GM12878 (cell line): Measurements from ENCODE around the gene NCKAP5. TPM values are rescaled to one million over a fixed set of nuclear protein-coding genes. Genes with fewer than 3 reads are reported as not detected.

Source experiments
- NBN ChIP-seq: fragments of 450-650 bp; IDR thresholded peaks from 2 replicates; pipeline ENCODE4 v1.6.1; 2016
- RAD51 ChIP-seq: fragments of 450-650 bp; IDR thresholded peaks from 2 replicates; pipeline ENCODE4 v1.6.1; 2016; ENCODE audit warnings: moderate library complexity, mild to moderate bottlenecking, inconsistent platforms
- polyA plus RNA-seq, 11 experiments: library from polyadenylated mRNA; depleted of rRNA in 4 of 11; unstranded in 6 of 11; stranded (reverse) in 5 of 11; fragments of >200 nt; fragmentation: Nextera tagmentation in 4 of 11; fragmentation: Illumina TruSeq in 1 of 11; extraction: Ambion mirVana in 4 of 11; extraction: Trizol in 1 of 11; gene quantifications; 1 replicate in 1 of 11; 2 replicates in 10 of 11; pipeline versions ENCODE4 v1.2.1 to v1.2.3, GENCODE V29; 2011 to 2016; ENCODE audit warnings: inconsistent platforms in 2 of 11, missing spikeins in 2 of 11, low read depth in 1 of 11
- total RNA-seq, 4 experiments: library from RNA; depleted of rRNA in 3 of 4; stranded (reverse); fragments of >200 nt in 3 of 4; fragmentation: Illumina TruSeq in 1 of 4; extraction: Trizol in 1 of 4; gene quantifications; 2 replicates each; pipeline versions ENCODE4 v1.2.1 to v1.2.3, GENCODE V29; 2013 to 2021
- TF ChIP-seq, protein P1 (sequence below): fragments of 450-650 bp; IDR thresholded peaks from 2 replicates; pipeline ENCODE4 v1.6.1; 2017; ENCODE audit warnings: low read depth, mild to moderate bottlenecking, moderate library complexity
- TF ChIP-seq, protein P2 (sequence below): fragments of 450-650 bp; IDR thresholded peaks from 2 replicates; pipeline ENCODE4 v1.6.1; 2018; ENCODE audit warnings: mild to moderate bottlenecking, low read depth, moderate library complexity; ENCODE audit not compliant: partially characterized antibody
- TF ChIP-seq, protein P3 (sequence below): fragments of 450-650 bp; IDR thresholded peaks from 2 replicates; pipeline ENCODE4 v1.6.1; 2016; ENCODE audit warnings: mild to moderate bottlenecking, moderate library complexity, borderline replicate concordance
- TF ChIP-seq, protein P4 (sequence below): fragments of 450-650 bp; IDR thresholded peaks from 2 replicates; pipeline ENCODE4 v1.6.1; 2017; ENCODE audit warnings: mild to moderate bottlenecking, low read depth, inconsistent platforms; ENCODE audit not compliant: poor library complexity, severe bottlenecking
- TF ChIP-seq, protein P5 (sequence below): fragments of 450-650 bp; IDR thresholded peaks from 2 replicates; pipeline ENCODE4 v1.6.1; 2017; ENCODE audit warnings: mild to moderate bottlenecking, moderate library complexity
- TF ChIP-seq, protein P6 (sequence below), 3 experiments: IDR thresholded peaks in 2 of 3; conservative IDR thresholded peaks in 1 of 3; 2 replicates each; pipeline ENCODE4 v1.5.1; 2011; ENCODE audit warnings: low read depth in 3 of 3, low read length in 3 of 3, mild to moderate bottlenecking in 3 of 3, control low read depth in 2 of 3, moderate library complexity in 2 of 3, inconsistent platforms in 1 of 3, mixed read lengths in 1 of 3; ENCODE audit not compliant: control insufficient read depth in 2 of 3, insufficient read depth in 1 of 3; ENCODE audit errors: extremely low read depth in 1 of 3

The NCKAP5 gene
- total and polyA plus RNA-seq, 10 of the 15 experiments (the other 5 are each of a cell fraction or from before 2014, with no cell fraction given) = 0.06 to 0.44 (median 0.16) TPM

DNA sequence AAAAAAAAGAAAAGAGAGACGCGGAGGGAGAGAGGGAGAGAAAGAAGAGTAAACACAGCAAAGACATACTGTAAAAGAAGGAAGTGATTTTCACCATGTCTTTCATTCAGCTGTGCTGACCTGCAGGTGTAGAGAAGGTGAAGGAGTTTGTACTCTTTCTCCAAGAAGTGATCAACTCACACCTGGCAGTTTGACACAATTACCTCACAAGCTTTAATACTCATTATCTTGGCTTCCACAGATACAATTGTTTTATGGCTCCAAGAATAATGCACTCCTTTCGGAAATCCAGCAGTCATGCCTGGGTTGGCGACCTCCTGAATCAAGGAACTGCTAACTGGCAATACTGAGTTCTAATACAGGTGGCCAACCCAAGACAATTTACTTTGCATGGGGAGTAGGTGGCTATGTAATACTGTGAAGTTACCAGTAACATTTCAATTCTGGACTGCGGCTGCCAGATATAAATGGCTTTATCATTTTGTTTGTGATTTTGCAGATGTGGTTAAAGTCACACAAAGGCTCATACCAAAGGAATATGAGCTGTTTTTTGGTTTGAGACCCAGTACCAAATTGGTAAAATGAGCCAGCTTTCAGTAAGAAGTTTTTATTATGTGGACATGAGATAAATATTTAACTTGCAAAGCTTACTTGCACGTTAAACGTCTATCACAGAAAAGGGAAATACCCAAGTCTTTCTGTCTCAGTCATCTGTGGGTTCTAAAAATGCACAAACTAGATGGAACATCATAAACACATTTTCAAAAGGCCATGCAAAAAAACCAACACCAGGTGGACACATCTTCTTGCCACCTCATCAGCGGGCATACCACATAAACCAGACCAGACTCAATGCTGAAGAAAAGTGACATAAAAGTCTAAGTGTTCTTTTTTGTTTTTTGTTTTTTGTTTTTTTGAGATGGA is 69.3 kb downstream of the NCKAP5 start (continued):
- TF ChIP-seq, protein P1, sequence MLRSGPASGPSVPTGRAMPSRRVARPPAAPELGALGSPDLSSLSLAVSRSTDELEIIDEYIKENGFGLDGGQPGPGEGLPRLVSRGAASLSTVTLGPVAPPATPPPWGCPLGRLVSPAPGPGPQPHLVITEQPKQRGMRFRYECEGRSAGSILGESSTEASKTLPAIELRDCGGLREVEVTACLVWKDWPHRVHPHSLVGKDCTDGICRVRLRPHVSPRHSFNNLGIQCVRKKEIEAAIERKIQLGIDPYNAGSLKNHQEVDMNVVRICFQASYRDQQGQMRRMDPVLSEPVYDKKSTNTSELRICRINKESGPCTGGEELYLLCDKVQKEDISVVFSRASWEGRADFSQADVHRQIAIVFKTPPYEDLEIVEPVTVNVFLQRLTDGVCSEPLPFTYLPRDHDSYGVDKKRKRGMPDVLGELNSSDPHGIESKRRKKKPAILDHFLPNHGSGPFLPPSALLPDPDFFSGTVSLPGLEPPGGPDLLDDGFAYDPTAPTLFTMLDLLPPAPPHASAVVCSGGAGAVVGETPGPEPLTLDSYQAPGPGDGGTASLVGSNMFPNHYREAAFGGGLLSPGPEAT = peak; percentile 81
- TF ChIP-seq RAD51 (no peak; the same call in 1 of the 2 replicates), NBN (no peak; the same call in 1 of the 2 replicates)
- TF ChIP-seq, protein P2, sequence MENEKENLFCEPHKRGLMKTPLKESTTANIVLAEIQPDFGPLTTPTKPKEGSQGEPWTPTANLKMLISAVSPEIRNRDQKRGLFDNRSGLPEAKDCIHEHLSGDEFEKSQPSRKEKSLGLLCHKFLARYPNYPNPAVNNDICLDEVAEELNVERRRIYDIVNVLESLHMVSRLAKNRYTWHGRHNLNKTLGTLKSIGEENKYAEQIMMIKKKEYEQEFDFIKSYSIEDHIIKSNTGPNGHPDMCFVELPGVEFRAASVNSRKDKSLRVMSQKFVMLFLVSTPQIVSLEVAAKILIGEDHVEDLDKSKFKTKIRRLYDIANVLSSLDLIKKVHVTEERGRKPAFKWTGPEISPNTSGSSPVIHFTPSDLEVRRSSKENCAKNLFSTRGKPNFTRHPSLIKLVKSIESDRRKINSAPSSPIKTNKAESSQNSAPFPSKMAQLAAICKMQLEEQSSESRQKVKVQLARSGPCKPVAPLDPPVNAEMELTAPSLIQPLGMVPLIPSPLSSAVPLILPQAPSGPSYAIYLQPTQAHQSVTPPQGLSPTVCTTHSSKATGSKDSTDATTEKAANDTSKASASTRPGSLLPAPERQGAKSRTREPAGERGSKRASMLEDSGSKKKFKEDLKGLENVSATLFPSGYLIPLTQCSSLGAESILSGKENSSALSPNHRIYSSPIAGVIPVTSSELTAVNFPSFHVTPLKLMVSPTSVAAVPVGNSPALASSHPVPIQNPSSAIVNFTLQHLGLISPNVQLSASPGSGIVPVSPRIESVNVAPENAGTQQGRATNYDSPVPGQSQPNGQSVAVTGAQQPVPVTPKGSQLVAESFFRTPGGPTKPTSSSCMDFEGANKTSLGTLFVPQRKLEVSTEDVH = peak; percentile 13
- TF ChIP-seq, protein P3, sequence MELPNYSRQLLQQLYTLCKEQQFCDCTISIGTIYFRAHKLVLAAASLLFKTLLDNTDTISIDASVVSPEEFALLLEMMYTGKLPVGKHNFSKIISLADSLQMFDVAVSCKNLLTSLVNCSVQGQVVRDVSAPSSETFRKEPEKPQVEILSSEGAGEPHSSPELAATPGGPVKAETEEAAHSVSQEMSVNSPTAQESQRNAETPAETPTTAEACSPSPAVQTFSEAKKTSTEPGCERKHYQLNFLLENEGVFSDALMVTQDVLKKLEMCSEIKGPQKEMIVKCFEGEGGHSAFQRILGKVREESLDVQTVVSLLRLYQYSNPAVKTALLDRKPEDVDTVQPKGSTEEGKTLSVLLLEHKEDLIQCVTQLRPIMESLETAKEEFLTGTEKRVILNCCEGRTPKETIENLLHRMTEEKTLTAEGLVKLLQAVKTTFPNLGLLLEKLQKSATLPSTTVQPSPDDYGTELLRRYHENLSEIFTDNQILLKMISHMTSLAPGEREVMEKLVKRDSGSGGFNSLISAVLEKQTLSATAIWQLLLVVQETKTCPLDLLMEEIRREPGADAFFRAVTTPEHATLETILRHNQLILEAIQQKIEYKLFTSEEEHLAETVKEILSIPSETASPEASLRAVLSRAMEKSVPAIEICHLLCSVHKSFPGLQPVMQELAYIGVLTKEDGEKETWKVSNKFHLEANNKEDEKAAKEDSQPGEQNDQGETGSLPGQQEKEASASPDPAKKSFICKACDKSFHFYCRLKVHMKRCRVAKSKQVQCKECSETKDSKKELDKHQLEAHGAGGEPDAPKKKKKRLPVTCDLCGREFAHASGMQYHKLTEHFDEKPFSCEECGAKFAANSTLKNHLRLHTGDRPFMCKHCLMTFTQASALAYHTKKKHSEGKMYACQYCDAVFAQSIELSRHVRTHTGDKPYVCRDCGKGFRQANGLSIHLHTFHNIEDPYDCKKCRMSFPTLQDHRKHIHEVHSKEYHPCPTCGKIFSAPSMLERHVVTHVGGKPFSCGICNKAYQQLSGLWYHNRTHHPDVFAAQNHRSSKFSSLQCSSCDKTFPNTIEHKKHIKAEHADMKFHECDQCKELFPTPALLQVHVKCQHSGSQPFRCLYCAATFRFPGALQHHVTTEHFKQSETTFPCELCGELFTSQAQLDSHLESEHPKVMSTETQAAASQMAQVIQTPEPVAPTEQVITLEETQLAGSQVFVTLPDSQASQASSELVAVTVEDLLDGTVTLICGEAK = no peak
- TF ChIP-seq, protein P4, sequence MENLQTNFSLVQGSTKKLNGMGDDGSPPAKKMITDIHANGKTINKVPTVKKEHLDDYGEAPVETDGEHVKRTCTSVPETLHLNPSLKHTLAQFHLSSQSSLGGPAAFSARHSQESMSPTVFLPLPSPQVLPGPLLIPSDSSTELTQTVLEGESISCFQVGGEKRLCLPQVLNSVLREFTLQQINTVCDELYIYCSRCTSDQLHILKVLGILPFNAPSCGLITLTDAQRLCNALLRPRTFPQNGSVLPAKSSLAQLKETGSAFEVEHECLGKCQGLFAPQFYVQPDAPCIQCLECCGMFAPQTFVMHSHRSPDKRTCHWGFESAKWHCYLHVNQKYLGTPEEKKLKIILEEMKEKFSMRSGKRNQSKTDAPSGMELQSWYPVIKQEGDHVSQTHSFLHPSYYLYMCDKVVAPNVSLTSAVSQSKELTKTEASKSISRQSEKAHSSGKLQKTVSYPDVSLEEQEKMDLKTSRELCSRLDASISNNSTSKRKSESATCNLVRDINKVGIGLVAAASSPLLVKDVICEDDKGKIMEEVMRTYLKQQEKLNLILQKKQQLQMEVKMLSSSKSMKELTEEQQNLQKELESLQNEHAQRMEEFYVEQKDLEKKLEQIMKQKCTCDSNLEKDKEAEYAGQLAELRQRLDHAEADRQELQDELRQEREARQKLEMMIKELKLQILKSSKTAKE = peak; percentile 90
- TF ChIP-seq, protein P5, sequence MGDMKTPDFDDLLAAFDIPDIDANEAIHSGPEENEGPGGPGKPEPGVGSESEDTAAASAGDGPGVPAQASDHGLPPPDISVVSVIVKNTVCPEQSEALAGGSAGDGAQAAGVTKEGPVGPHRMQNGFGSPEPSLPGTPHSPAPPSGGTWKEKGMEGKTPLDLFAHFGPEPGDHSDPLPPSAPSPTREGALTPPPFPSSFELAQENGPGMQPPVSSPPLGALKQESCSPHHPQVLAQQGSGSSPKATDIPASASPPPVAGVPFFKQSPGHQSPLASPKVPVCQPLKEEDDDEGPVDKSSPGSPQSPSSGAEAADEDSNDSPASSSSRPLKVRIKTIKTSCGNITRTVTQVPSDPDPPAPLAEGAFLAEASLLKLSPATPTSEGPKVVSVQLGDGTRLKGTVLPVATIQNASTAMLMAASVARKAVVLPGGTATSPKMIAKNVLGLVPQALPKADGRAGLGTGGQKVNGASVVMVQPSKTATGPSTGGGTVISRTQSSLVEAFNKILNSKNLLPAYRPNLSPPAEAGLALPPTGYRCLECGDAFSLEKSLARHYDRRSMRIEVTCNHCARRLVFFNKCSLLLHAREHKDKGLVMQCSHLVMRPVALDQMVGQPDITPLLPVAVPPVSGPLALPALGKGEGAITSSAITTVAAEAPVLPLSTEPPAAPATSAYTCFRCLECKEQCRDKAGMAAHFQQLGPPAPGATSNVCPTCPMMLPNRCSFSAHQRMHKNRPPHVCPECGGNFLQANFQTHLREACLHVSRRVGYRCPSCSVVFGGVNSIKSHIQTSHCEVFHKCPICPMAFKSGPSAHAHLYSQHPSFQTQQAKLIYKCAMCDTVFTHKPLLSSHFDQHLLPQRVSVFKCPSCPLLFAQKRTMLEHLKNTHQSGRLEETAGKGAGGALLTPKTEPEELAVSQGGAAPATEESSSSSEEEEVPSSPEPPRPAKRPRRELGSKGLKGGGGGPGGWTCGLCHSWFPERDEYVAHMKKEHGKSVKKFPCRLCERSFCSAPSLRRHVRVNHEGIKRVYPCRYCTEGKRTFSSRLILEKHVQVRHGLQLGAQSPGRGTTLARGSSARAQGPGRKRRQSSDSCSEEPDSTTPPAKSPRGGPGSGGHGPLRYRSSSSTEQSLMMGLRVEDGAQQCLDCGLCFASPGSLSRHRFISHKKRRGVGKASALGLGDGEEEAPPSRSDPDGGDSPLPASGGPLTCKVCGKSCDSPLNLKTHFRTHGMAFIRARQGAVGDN = peak; percentile 73
- TF ChIP-seq, protein P6, sequence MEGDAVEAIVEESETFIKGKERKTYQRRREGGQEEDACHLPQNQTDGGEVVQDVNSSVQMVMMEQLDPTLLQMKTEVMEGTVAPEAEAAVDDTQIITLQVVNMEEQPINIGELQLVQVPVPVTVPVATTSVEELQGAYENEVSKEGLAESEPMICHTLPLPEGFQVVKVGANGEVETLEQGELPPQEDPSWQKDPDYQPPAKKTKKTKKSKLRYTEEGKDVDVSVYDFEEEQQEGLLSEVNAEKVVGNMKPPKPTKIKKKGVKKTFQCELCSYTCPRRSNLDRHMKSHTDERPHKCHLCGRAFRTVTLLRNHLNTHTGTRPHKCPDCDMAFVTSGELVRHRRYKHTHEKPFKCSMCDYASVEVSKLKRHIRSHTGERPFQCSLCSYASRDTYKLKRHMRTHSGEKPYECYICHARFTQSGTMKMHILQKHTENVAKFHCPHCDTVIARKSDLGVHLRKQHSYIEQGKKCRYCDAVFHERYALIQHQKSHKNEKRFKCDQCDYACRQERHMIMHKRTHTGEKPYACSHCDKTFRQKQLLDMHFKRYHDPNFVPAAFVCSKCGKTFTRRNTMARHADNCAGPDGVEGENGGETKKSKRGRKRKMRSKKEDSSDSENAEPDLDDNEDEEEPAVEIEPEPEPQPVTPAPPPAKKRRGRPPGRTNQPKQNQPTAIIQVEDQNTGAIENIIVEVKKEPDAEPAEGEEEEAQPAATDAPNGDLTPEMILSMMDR (IDR thresholded peaks at IDR 0.05 in 2 of 3, conservative IDR thresholded peaks at IDR 0.05 in 1 of 3; ENCODE audit: control insufficient read depth in 2 of 3, extremely low read depth in 1 of 3, insufficient read depth in 1 of 3, low read depth in 3 of 3, low read length in 3 of 3) = peak in 1 of 3 experiments; percentile 22; a peak in 1 of 6 replicates
